ENCODE measurements around the gene IGF1R.

The IGF1R gene

GRCh38 chr15:98930576-98930975, 282.2 kb downstream of the IGF1R start:
- peaks cover 35% of the 10 kb centered on the region for H3K36me3 Mint-ChIP-seq
- H3K27ac Mint-ChIP-seq = no peak overlapping the region
- no peaks in the 10 kb centered on the region for H3K4me1 Mint-ChIP-seq
- H3K27me3 Mint-ChIP-seq = no peaks in the 10 kb centered on the region
- H3K9me3 Mint-ChIP-seq = no peaks in the 10 kb centered on the region
- no peak overlapping the region for H3K4me3 Mint-ChIP-seq
- no peak for ATAC-seq

- Mint-ChIP-seq H3K4me1 (no peaks in the 10 kb centered on the region), H3K27ac (no peak overlapping the region), H3K9me3 (no peaks in the 10 kb centered on the region), H3K36me3 (peaks cover 35% of the 10 kb centered on the region), H3K27me3 (no peaks in the 10 kb centered on the region), H3K4me3 (no peak overlapping the region)
- ATAC-seq = no peak
These were observed 282.7 kb downstream of the IGF1R start for GRCh38 chr15:98931004-98931403.

GRCh38 chr15:98933406-98933805, 285.1 kb downstream of the IGF1R start:
- H3K4me1 Mint-ChIP-seq = no peaks in the 10 kb centered on the region
- no peaks in the 10 kb centered on the region for H3K27me3 Mint-ChIP-seq
- H3K4me3 Mint-ChIP-seq = no peak overlapping the region
- peaks cover 46% of the 10 kb centered on the region for H3K36me3 Mint-ChIP-seq
- no peaks in the 10 kb centered on the region for H3K9me3 Mint-ChIP-seq
- ATAC-seq = no peak
- no peak overlapping the region for H3K27ac Mint-ChIP-seq

- Mint-ChIP-seq H3K4me3 (no peak overlapping the region), H3K36me3 (peaks cover 35% of the 10 kb centered on the region), H3K27ac (no peak overlapping the region), H3K27me3 (no peaks in the 10 kb centered on the region), H3K9me3 (no peaks in the 10 kb centered on the region), H3K4me1 (no peaks in the 10 kb centered on the region)
- peak; percentile 35 for ATAC-seq
These were observed 287.4 kb downstream of the IGF1R start for GRCh38 chr15:98935736-98936135.

- H3K27ac Mint-ChIP-seq = peak overlapping the region; percentile 58
- H3K27me3 Mint-ChIP-seq = no peaks in the 10 kb centered on the region
- no peak for ATAC-seq
- no peaks in the 10 kb centered on the region for H3K9me3 Mint-ChIP-seq
- H3K36me3 Mint-ChIP-seq = peaks cover 35% of the 10 kb centered on the region
- H3K4me1 Mint-ChIP-seq = no peaks in the 10 kb centered on the region
- no peak overlapping the region for H3K4me3 Mint-ChIP-seq
These were observed 289.2 kb downstream of the IGF1R start for GRCh38 chr15:98937413-98938104.

GRCh38 chr15:98938105-98938417, 289.7 kb downstream of the IGF1R start:
- no peak for ATAC-seq
- H3K36me3 Mint-ChIP-seq = peaks cover 39% of the 10 kb centered on the region
- H3K4me1 Mint-ChIP-seq = no peaks in the 10 kb centered on the region
- no peak overlapping the region for H3K27ac Mint-ChIP-seq
- H3K4me3 Mint-ChIP-seq = no peak overlapping the region
- H3K9me3 Mint-ChIP-seq = no peaks in the 10 kb centered on the region
- no peaks in the 10 kb centered on the region for H3K27me3 Mint-ChIP-seq

GRCh38 chr15:98938799-98939198, 290.5 kb downstream of the IGF1R start:
- no peak overlapping the region for H3K4me3 Mint-ChIP-seq
- no peaks in the 10 kb centered on the region for H3K9me3 Mint-ChIP-seq
- no peaks in the 10 kb centered on the region for H3K4me1 Mint-ChIP-seq
- no peaks in the 10 kb centered on the region for H3K27me3 Mint-ChIP-seq
- H3K36me3 Mint-ChIP-seq = peaks cover 44% of the 10 kb centered on the region
- no peak for ATAC-seq
- H3K27ac Mint-ChIP-seq = no peak overlapping the region

- no peak overlapping the region for H3K4me3 Mint-ChIP-seq
These were observed 291.2 kb downstream of the IGF1R start for GRCh38 chr15:98939311-98940080.

GRCh38 chr15:98941595-98942255, 293.4 kb downstream of the IGF1R start:
- Mint-ChIP-seq H3K4me1 (no peaks in the 10 kb centered on the region), H3K27ac (no peak overlapping the region), H3K4me3 (no peak overlapping the region), H3K9me3 (no peaks in the 10 kb centered on the region), H3K27me3 (no peaks in the 10 kb centered on the region), H3K36me3 (peaks cover 35% of the 10 kb centered on the region)
- no peak for ATAC-seq

More at GRCh38 chr15:98939311-98940080, 291.2 kb downstream of the IGF1R start:
- Mint-ChIP-seq H3K27ac (no peak overlapping the region), H3K9me3 (no peaks in the 10 kb centered on the region), H3K27me3 (no peaks in the 10 kb centered on the region), H3K4me1 (no peaks in the 10 kb centered on the region), H3K36me3 (peaks cover 37% of the 10 kb centered on the region)
- ATAC-seq = no peak

- H3K27ac Mint-ChIP-seq = no peak overlapping the region
- no peak for ATAC-seq
- H3K4me3 Mint-ChIP-seq = no peak overlapping the region
- no peaks in the 10 kb centered on the region for H3K27me3 Mint-ChIP-seq
- peaks cover 27% of the 10 kb centered on the region for H3K36me3 Mint-ChIP-seq
- H3K4me1 Mint-ChIP-seq = no peaks in the 10 kb centered on the region
- H3K9me3 Mint-ChIP-seq = no peaks in the 10 kb centered on the region
These were observed 294.1 kb downstream of the IGF1R start for GRCh38 chr15:98942431-98942830.

GRCh38 chr15:98943051-98943508, 294.7 kb downstream of the IGF1R start:
- Mint-ChIP-seq H3K27ac (no peak overlapping the region), H3K27me3 (no peaks in the 10 kb centered on the region), H3K4me1 (no peaks in the 10 kb centered on the region), H3K36me3 (peaks cover 21% of the 10 kb centered on the region), H3K4me3 (no peak overlapping the region), H3K9me3 (no peaks in the 10 kb centered on the region)
- no peak for ATAC-seq

GRCh38 chr15:98943601-98944151, 295.3 kb downstream of the IGF1R start:
- Mint-ChIP-seq H3K4me3 (no peak overlapping the region), H3K27me3 (no peaks in the 10 kb centered on the region), H3K4me1 (no peaks in the 10 kb centered on the region), H3K27ac (no peak overlapping the region), H3K36me3 (peaks cover 19% of the 10 kb centered on the region), H3K9me3 (no peaks in the 10 kb centered on the region)
- ATAC-seq = no peak

- Mint-ChIP-seq H3K27me3 (no peaks in the 10 kb centered on the region), H3K9me3 (no peaks in the 10 kb centered on the region), H3K4me1 (no peaks in the 10 kb centered on the region), H3K4me3 (no peak overlapping the region), H3K36me3 (peaks cover 23% of the 10 kb centered on the region), H3K27ac (no peak overlapping the region)
- ATAC-seq = no peak
These were observed 298.2 kb downstream of the IGF1R start for GRCh38 chr15:98946301-98947255.

GRCh38 chr15:98948456-98948855, 300.1 kb downstream of the IGF1R start:
- Mint-ChIP-seq H3K4me1 (no peaks in the 10 kb centered on the region), H3K9me3 (no peaks in the 10 kb centered on the region), H3K27ac (no peak overlapping the region), H3K36me3 (peaks cover 15% of the 10 kb centered on the region), H3K4me3 (no peak overlapping the region), H3K27me3 (no peaks in the 10 kb centered on the region)
- ATAC-seq = no peak
